Measurements from ENCODE around the gene LDLRAD4. TPM values are rescaled to one million over a fixed set of nuclear protein-coding genes. Genes with fewer than 3 reads are reported as not detected.
A peak's percentile ranks its signal among the peaks of the same experiment; 100 is the strongest.

The LDLRAD4 gene
- total RNA-seq, 1 experiment from 2014 or later: 0.68 TPM

- Histone ChIP-seq H3K9me3 (replicated peaks) (no peaks in the 10 kb centered on the region), H3K36me3 (no peaks in the 10 kb centered on the region), H3K27ac (no peak overlapping the region), H3K27me3 (replicated peaks) (no peaks in the 10 kb centered on the region; the same call in 1 of the 2 replicates), H3K4me1 (replicated peaks) (no peaks in the 10 kb centered on the region), H3K4me3 (no peak overlapping the region)
- peak in 1 of 2 experiments; percentile 30 for DNase-seq (ENCODE audit: low read depth in 1 of 2, low spot score in 2 of 2)
Measured at GRCh38 chr18:13273800-13274199, 55.2 kb downstream of the LDLRAD4 start.

DNA sequence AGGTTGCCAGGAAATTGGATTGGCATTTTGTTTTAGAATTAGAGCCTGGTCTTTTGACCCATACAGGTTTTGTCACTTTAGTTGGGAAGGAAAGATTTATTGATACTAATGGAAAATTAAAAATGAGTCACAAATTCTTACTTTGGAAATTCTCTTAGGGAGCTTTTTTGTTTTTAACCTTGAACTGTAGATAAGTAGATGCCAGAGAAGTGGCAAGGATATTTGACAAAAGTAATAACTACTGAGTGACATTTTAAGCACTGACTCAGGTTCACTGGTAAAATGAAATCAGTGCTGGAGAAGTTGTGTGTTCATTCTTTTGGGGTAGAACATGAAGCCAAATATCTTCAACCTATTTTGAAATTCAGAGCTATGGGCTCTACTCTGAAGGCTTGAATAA is 56.5 kb downstream of the LDLRAD4 start:
- Histone ChIP-seq H3K27me3 (replicated peaks) (no peaks in the 10 kb centered on the region), H3K4me3 (no peak overlapping the region), H3K4me1 (replicated peaks) (no peaks in the 10 kb centered on the region), H3K27ac (no peak overlapping the region), H3K9me3 (replicated peaks) (no peaks in the 10 kb centered on the region), H3K36me3 (no peaks in the 10 kb centered on the region)
- no peak for DNase-seq (ENCODE audit: low read depth in 1 of 2, low spot score in 2 of 2)

- Histone ChIP-seq H3K27ac (no peak overlapping the region), H3K27me3 (replicated peaks) (no peaks in the 10 kb centered on the region), H3K36me3 (no peaks in the 10 kb centered on the region), H3K4me3 (no peak overlapping the region), H3K9me3 (replicated peaks) (no peaks in the 10 kb centered on the region), H3K4me1 (replicated peaks) (no peaks in the 10 kb centered on the region)
- DNase-seq (ENCODE audit: low read depth in 1 of 2, low spot score in 2 of 2): no peak
Measured at GRCh38 chr18:13276530-13277520, 58.3 kb downstream of the LDLRAD4 start.

- H3K27ac ChIP-seq: no peak overlapping the region
- H3K9me3 ChIP-seq (replicated peaks): no peaks in the 10 kb centered on the region
- no peak for DNase-seq (ENCODE audit: low read depth in 1 of 2, low spot score in 2 of 2)
- no peaks in the 10 kb centered on the region for H3K4me1 ChIP-seq (replicated peaks)
- H3K4me3 ChIP-seq: no peak overlapping the region
- H3K36me3 ChIP-seq: no peaks in the 10 kb centered on the region
- no peaks in the 10 kb centered on the region for H3K27me3 ChIP-seq (replicated peaks)
Measured at GRCh38 chr18:13278062-13278630, 59.6 kb downstream of the LDLRAD4 start.

DNA sequence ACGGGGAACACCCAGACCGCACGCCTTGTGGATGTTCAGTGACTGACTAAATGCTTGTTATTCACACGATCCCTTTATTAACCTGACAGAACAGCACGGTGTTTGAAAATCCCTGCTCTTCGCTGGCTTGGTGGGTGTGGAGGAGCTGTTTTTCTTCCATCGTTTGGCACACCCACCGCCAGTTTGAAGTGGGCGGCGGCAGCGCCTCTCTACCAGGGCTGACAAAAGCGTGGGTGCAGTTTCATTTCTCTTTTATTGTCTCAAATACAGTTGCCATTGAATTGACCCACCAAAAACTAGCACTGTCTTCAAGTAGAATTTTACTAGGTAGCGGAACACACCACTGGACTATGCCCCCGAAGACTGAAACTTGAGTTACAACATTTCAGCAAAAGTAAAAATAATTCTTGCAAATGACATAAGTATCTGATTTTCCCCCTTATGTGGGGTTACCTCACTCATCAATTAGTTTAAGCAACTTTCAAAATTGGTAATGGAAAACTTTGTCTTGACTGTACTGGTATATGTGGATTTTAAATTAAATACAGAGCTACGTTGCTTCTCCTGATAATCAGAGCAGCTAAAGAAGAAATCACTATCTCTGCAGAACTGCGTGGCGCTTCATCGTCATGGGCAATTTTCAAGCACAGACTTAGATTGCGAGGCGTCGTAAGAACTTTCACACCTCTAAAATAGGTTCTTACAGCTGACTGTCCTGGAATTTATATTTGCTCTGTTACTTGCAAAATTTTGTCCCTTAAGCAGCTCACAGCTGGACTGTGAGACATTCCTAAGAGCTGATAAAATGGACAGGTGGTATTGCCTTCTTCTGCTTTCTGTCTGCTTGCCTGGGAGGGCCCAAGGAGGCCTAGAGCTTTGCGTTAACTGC is 60.9 kb downstream of the LDLRAD4 start:
- Histone ChIP-seq H3K27me3 (replicated peaks) (no peaks in the 10 kb centered on the region), H3K27ac (no peak overlapping the region), H3K4me1 (replicated peaks) (no peaks in the 10 kb centered on the region)

GRCh38 chr18:13280070-13280795 is 61.7 kb downstream of the LDLRAD4 start:
- Histone ChIP-seq H3K9me3 (replicated peaks) (no peaks in the 10 kb centered on the region), H3K27ac (no peak overlapping the region), H3K4me3 (no peak overlapping the region), H3K4me1 (replicated peaks) (no peaks in the 10 kb centered on the region), H3K36me3 (no peaks in the 10 kb centered on the region), H3K27me3 (replicated peaks) (no peaks in the 10 kb centered on the region)
- no peak for DNase-seq (ENCODE audit: low read depth in 1 of 2, low spot score in 2 of 2)

More for the DNA sequence above, 60.9 kb downstream of the LDLRAD4 start:
- H3K4me3 ChIP-seq: no peak overlapping the region
- H3K36me3 ChIP-seq: no peaks in the 10 kb centered on the region
- DNase-seq (ENCODE audit: low read depth in 1 of 2, low spot score in 2 of 2): no peak
- no peaks in the 10 kb centered on the region for H3K9me3 ChIP-seq (replicated peaks)

DNA sequence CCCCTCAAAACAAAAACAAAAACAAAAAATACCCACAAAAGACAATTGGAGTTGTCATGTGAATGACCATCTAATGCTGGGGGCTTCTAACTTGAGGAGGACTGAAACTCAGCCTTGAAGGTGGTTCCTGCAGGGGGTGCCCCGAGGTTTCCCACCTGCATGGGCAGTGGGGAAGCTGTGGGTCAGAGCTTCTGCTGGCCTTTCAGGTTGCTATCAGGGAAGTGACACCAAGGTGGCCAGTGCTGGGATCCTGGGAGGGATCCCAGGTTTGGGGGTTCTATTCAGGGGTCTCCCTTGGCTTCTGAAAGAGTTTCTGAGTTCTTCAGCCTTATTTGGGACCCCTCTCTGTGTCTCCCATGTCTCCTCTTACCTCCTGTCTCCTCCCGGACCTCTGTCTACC is 62.8 kb downstream of the LDLRAD4 start:
- H3K4me3 ChIP-seq: no peak overlapping the region
- no peaks in the 10 kb centered on the region for H3K4me1 ChIP-seq (replicated peaks)
- no peak for DNase-seq (ENCODE audit: low read depth in 1 of 2, low spot score in 2 of 2)
- H3K27ac ChIP-seq: no peak overlapping the region
- no peaks in the 10 kb centered on the region for H3K27me3 ChIP-seq (replicated peaks)
- no peaks in the 10 kb centered on the region for H3K9me3 ChIP-seq (replicated peaks)
- H3K36me3 ChIP-seq: no peaks in the 10 kb centered on the region

DNA sequence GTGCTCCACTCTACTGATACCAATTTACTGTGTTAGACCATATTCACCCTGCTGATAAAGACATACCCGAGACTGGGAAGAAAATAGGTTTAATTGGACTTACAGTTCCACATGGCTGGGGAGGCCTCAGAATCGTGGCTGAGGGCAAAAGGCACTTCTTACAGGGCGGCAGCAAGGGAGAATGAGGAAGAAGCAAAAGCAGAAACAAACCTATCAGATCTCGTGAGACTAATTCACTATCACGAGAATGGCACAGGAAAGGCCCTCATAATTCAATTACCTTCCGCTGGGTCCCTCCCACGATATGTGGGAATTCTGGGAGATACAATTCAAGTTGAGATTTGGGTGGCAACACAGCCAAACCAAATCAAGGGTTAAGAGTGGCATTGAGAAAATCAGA is 65.2 kb downstream of the LDLRAD4 start:
- Histone ChIP-seq H3K9me3 (replicated peaks) (no peaks in the 10 kb centered on the region), H3K36me3 (no peaks in the 10 kb centered on the region), H3K4me1 (replicated peaks) (no peaks in the 10 kb centered on the region), H3K27ac (no peak overlapping the region), H3K4me3 (no peak overlapping the region), H3K27me3 (replicated peaks) (0 out of 2 replicates have a peak, but pooled peaks cover 5% of the 10 kb centered on the region)
- no peak for DNase-seq (ENCODE audit: low read depth in 1 of 2, low spot score in 2 of 2)

DNA sequence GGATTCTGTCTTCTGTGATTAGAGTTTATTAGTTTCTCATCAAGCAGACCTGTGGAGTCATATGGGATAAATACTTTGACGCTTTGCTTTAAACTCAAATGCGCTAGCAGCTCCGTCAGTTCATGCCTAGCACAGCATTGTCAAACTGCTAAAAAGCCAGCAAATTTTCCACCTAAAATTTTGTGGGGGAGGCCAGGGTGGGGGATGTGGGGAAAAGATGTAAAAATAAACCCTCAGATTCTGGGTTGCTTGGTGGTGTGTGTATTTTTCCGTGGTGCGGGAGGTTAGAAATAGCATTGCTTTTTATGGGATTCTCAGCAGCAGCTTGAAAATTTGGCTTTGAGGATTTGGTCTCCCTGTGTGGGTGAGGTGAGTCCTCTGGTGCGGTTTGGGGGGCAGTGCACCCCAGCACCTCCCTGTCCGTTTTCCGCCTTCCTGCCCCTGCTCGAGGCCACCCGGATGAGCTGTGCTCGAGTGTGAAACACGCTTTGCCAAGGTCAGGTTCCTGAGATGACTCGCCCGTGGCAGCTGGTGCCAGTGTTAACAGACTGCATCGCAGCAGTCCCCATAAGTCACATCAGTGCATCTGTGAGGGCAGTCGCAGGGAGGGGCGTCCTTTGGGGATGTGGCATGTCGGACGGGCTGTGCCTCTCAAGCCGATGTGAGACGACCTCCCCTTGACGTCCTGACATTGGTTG is 65.9 kb downstream of the LDLRAD4 start:
- no peaks in the 10 kb centered on the region for H3K4me1 ChIP-seq (replicated peaks)
- H3K9me3 ChIP-seq (replicated peaks): no peaks in the 10 kb centered on the region

DNA sequence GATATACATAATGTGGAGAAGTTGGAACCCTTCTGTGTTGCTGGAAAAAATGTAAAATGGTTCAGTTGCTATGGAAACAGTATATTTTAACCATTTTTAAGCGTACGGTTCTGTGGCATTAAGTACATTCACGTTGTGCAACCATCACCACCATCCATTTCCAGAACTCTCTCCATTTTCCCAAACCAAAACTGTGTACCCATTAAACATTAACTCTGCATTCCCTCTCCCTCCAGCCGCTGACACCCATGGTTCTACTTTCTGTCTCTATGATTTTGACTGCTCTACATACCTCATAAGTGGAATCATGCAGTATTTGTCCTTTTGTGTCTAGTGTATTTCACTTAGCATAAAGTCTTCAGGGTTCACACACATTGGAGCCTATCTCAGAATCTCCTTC is 67.3 kb downstream of the LDLRAD4 start:
- DNase-seq (ENCODE audit: low read depth in 1 of 2, low spot score in 2 of 2): no peak
- Histone ChIP-seq H3K27ac (no peak overlapping the region), H3K27me3 (replicated peaks) (0 out of 2 replicates have a peak, but pooled peaks cover 5% of the 10 kb centered on the region), H3K4me3 (no peak overlapping the region), H3K9me3 (replicated peaks) (no peaks in the 10 kb centered on the region), H3K36me3 (no peaks in the 10 kb centered on the region), H3K4me1 (replicated peaks) (no peaks in the 10 kb centered on the region)

More for the DNA sequence above, 65.9 kb downstream of the LDLRAD4 start:
- DNase-seq (ENCODE audit: low read depth in 1 of 2, low spot score in 2 of 2): no peak
- no peaks in the 10 kb centered on the region for H3K36me3 ChIP-seq
- H3K4me3 ChIP-seq: no peak overlapping the region
- 0 out of 2 replicates have a peak, but pooled peaks cover 5% of the 10 kb centered on the region for H3K27me3 ChIP-seq (replicated peaks)
- no peak overlapping the region for H3K27ac ChIP-seq

GRCh38 chr18:13286456-13287125 is 68.0 kb downstream of the LDLRAD4 start:
- Histone ChIP-seq H3K27ac (no peak overlapping the region), H3K36me3 (no peaks in the 10 kb centered on the region), H3K4me3 (no peak overlapping the region), H3K27me3 (replicated peaks) (0 out of 2 replicates have a peak, but pooled peaks cover 5% of the 10 kb centered on the region), H3K4me1 (replicated peaks) (no peaks in the 10 kb centered on the region), H3K9me3 (replicated peaks) (no peaks in the 10 kb centered on the region)
- DNase-seq (ENCODE audit: low read depth in 1 of 2, low spot score in 2 of 2): no peak

DNA sequence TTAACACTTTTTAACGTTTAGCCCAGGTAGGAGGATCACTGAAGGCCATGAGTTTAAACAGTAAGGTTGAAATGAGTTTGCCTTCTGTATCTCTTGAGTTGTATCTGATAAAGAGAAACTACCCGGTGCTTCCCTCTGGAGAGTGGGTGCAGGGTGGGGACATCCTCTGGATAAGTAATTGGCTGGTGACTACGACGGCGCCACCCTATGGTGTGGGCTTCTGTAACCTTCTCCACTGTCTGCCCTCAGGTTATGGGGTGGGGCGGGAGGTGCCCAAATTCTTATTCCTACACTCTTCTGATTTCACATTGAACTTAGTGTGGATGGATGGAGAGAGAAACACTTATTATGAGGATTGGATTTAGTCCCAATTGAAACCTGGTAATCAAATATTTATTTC is 68.8 kb downstream of the LDLRAD4 start:
- Histone ChIP-seq H3K36me3 (no peaks in the 10 kb centered on the region), H3K4me3 (no peak overlapping the region), H3K9me3 (replicated peaks) (no peaks in the 10 kb centered on the region), H3K27me3 (replicated peaks) (0 out of 2 replicates have a peak, but pooled peaks cover 5% of the 10 kb centered on the region), H3K4me1 (replicated peaks) (no peaks in the 10 kb centered on the region), H3K27ac (no peak overlapping the region)
- DNase-seq (ENCODE audit: low read depth in 1 of 2, low spot score in 2 of 2): no peak
